Pancreas (tissue), 8 donors: ENCODE measurements around the gene EDEM2. TPM values are rescaled to one million over a fixed set of nuclear protein-coding genes. Genes with fewer than 3 reads are reported as not detected.

Source experiments
- polyA plus RNA-seq, 2 donors: library from polyadenylated mRNA; stranded (reverse); fragments of 200-250 nt; gene quantifications; one replicate each; pipeline ENCODE4 v1.2.3, GENCODE V29; 2013
- total RNA-seq, 6 donors: library from RNA; stranded (reverse); fragmentation: NEBNext Ultra II Directional in 4 of 6; extraction: Animal tissue kit (Norgen Biotek cat#: 25700) in 4 of 6; gene quantifications; one replicate each; pipeline versions ENCODE4 v1.2.1 to v1.2.4, GENCODE V29; 2021 to 2023
- donor health status: healthy with polysubstance abuse.
- donor health status: DM: no; HTN: no; CAD: no; lungs with moderate emphysema.
- donor health status: DM: no; HTN: no; CAD: no.
- donor health status: Bipolar disorder and iron deficiency.
- donor health status: DM: yes; HTN: yes; CAD: no.
- donor health status: DM: no; HTN: no; CAD: no.
- donor health status: DM: no; HTN: no; CAD: no.
- donor health status: DM: yes; HTN: yes; CAD: no.

Gene EDEM2
- total and polyA plus RNA-seq, 8 donors: 12.5 to 31.5 (median 17.4) TPM

Other genes starting within 250 kb of the EDEM2 start
- 10 to 100 TPM in 4 of 6 donors, 1 to 10 TPM in 2; 6.7 to 17.9 (median 10.7) TPM for gene GSS, start 191.5 kb downstream of the EDEM2 start, total RNA-seq
- gene GSS, start 191.5 kb downstream of the EDEM2 start, polyA plus RNA-seq: 10 to 100 TPM; 28.7 to 32.2 TPM
- under 1 TPM; 0.09 to 0.72 (median 0.27) TPM for gene MYH7B, start 191.5 kb downstream of the EDEM2 start, total RNA-seq
- gene MYH7B, start 191.5 kb downstream of the EDEM2 start, polyA plus RNA-seq: 1 to 10 TPM; 1.9 to 2.3 TPM
- 10 to 100 TPM; 30.7 to 40.7 (median 33.2) TPM for gene TRPC4AP, start 54.5 kb downstream of the EDEM2 start, total RNA-seq
- gene TRPC4AP, start 54.5 kb downstream of the EDEM2 start, polyA plus RNA-seq: 10 to 100 TPM; 42.4 to 43.1 TPM
- gene PROCR, start 24.7 kb upstream of the EDEM2 start, total RNA-seq: 10 to 100 TPM in 4 of 6 donors, 1 to 10 TPM in 2; 3.2 to 16.1 (median 10.8) TPM
- 10 to 100 TPM in 1 of 2 donors, 1 to 10 TPM in 1; 9.6 to 16.8 TPM for gene PROCR, start 24.7 kb upstream of the EDEM2 start, polyA plus RNA-seq
- 1 to 10 TPM; 2.0 to 5.8 (median 3.8) TPM for gene MMP24, start 79.4 kb upstream of the EDEM2 start, total RNA-seq
- 1 to 10 TPM; 6.5 to 7.3 TPM for gene MMP24, start 79.4 kb upstream of the EDEM2 start, polyA plus RNA-seq
- 10 to 100 TPM; 28.9 to 49.9 (median 44.4) TPM for gene MMP24OS, start 130.8 kb upstream of the EDEM2 start, total RNA-seq
- 10 to 100 TPM; 53.7 to 74.9 TPM for gene MMP24OS, start 130.8 kb upstream of the EDEM2 start, polyA plus RNA-seq
- 10 to 100 TPM; 30.6 to 59.2 (median 45.5) TPM for gene EIF6, start 137.4 kb upstream of the EDEM2 start, total RNA-seq
- 10 to 100 TPM; 61.3 to 79.4 TPM for gene EIF6, start 137.4 kb upstream of the EDEM2 start, polyA plus RNA-seq
- gene FAM83C, start 145.1 kb upstream of the EDEM2 start, total RNA-seq: not detected
- not detected for gene FAM83C, start 145.1 kb upstream of the EDEM2 start, polyA plus RNA-seq